ENCODE data around the gene TSG101.

Gene TSG101

GRCh38 chr11:18492888-18493287, 33.9 kb downstream of the TSG101 start:
- no peak for DNase-seq

GRCh38 chr11:18491924-18492323, 34.8 kb downstream of the TSG101 start:
- DNase-seq = no peak

GRCh38 chr11:18490736-18491485, 35.8 kb downstream of the TSG101 start:
- no peak for DNase-seq

- no peak for DNase-seq
Measured at GRCh38 chr11:18490319-18490718, 36.4 kb downstream of the TSG101 start.

- no peak for DNase-seq
Measured at GRCh38 chr11:18485913-18486528, 40.7 kb downstream of the TSG101 start.

- DNase-seq = no peak
Measured at GRCh38 chr11:18479063-18479462, 47.7 kb downstream of the TSG101 start.

GRCh38 chr11:18472587-18472986, 54.2 kb downstream of the TSG101 start:
- no peak for DNase-seq

- DNase-seq = no peak
Measured at GRCh38 chr11:18471995-18472394, 54.7 kb downstream of the TSG101 start.

GRCh38 chr11:18468961-18469360, 57.8 kb downstream of the TSG101 start:
- no peak for DNase-seq

GRCh38 chr11:18468059-18468458, 58.7 kb downstream of the TSG101 start:
- DNase-seq = no peak

- DNase-seq = no peak
Measured at GRCh38 chr11:18466402-18466801, 60.3 kb downstream of the TSG101 start.

- no peak for DNase-seq
Measured at GRCh38 chr11:18463439-18463838, 63.3 kb downstream of the TSG101 start.

GRCh38 chr11:18461909-18462308, 64.8 kb downstream of the TSG101 start:
- DNase-seq = no peak

GRCh38 chr11:18459634-18460033, 67.1 kb downstream of the TSG101 start:
- DNase-seq = no peak

GRCh38 chr11:18457450-18457849, 69.3 kb downstream of the TSG101 start:
- DNase-seq = peak; percentile 16

- no peak for DNase-seq
Measured at GRCh38 chr11:18455686-18456372, 70.9 kb downstream of the TSG101 start, which contains the start of gene LDHAL6A. LDHAL6A (plus strand) TSS chr11:18455856; CDS start chr11:18456681, 825 bp downstream.

GRCh38 chr11:18452927-18453326, 73.8 kb downstream of the TSG101 start:
- DNase-seq = no peak

GRCh38 chr11:18449251-18449650, 77.5 kb downstream of the TSG101 start:
- no peak for DNase-seq

GRCh38 chr11:18438691-18439090, 88.1 kb downstream of the TSG101 start:
- DNase-seq = no peak
